Endothelial cell of umbilical vein (primary cell): ENCODE data around the gene LUC7L. TPM values are rescaled to one million over a fixed set of nuclear protein-coding genes. Genes with fewer than 3 reads are reported as not detected.

Experiments used
- BruUV-seq: library from RNA; stranded (reverse); fragments of 400-500 nt; replicated peaks from 2 replicates; lab custom pipeline; 2021; lab: Mats Ljungman, UMichigan
- CTCF ChIA-PET: fragments of 300-600, 350-600 bp; sonication (Branson Sonifier 250); formaldehyde crosslinking; loops from one replicate; lab custom pipeline; 2021; ENCODE audit warnings: antibody characterized with exemption, inconsistent platforms; lab: Charles Lee
- POLR2A ChIA-PET: fragments of 300-600, 350-600 bp; sonication (Branson Sonifier 250); formaldehyde crosslinking; loops from one replicate; lab custom pipeline; 2021; ENCODE audit warnings: antibody characterized with exemption, inconsistent platforms; lab: Charles Lee
- DNase-seq: peaks from one replicate; pipeline ENCODE4 v3.0.0-alpha.2; 2011; ENCODE audit warnings: low read depth, low spot score
- FAIRE-seq: peaks from 2 replicates; lab custom pipeline; 2011; peaks lifted over from hg19 to GRCh38; lab: Jason Lieb, UNC
- H2AFZ ChIP-seq: 2 replicates; pipeline ENCODE4 v1.6.0; 2012; ENCODE audit warnings: low read depth, low read length, control low read depth, inconsistent platforms
- H3K27ac ChIP-seq: 2 replicates; pipeline ENCODE4 v1.5.1; 2011; ENCODE audit warnings: low read depth, mild to moderate bottlenecking, control low read depth, low read length, moderate library complexity; ENCODE audit not compliant: insufficient read depth
- H3K27me3 ChIP-seq, 2 experiments: 2 replicates each; pipeline versions ENCODE4 v1.6.0 to v1.6.1; 2011; ENCODE audit warnings: low read length in 2 of 2, mixed read lengths in 1 of 2; ENCODE audit not compliant: control insufficient read depth in 2 of 2, insufficient read depth in 2 of 2
- H3K36me3 ChIP-seq, 2 experiments: 2 replicates in 1 of 2; 3 replicates in 1 of 2; pipeline ENCODE4 v1.5.1; 2011; ENCODE audit warnings: low read length in 2 of 2, mild to moderate bottlenecking in 1 of 2, moderate library complexity in 1 of 2; ENCODE audit not compliant: control insufficient read depth in 2 of 2, insufficient read depth in 2 of 2; ENCODE audit errors: extremely low read depth in 1 of 2
- H3K4me1 ChIP-seq: 3 replicates; pipeline ENCODE4 v1.5.1; 2011; ENCODE audit warnings: mild to moderate bottlenecking, low read length; ENCODE audit not compliant: control insufficient read depth, insufficient read depth; ENCODE audit errors: extremely low read depth
- H3K4me2 ChIP-seq: 2 replicates; pipeline ENCODE4 v1.6.1; 2011; ENCODE audit warnings: low read length, control low read depth, mixed read lengths; ENCODE audit not compliant: insufficient read depth
- H3K4me3 ChIP-seq, 3 experiments: fragments of 200-600 bp in 1 of 3; sonication (generic), shearing (Covaris generic) in 1 of 3; replicated peaks in 1 of 3; 2 replicates each; pipeline ENCODE4 v1.5.1; 2011 to 2016; ENCODE audit warnings: control low read depth in 3 of 3, low read length in 3 of 3, mild to moderate bottlenecking in 2 of 3, inconsistent platforms in 1 of 3, low read depth in 1 of 3, moderate library complexity in 1 of 3; ENCODE audit not compliant: insufficient read depth in 1 of 3
- H3K79me2 ChIP-seq: 2 replicates; pipeline ENCODE4 v1.6.0; 2012; ENCODE audit warnings: low read length, inconsistent platforms; ENCODE audit not compliant: control insufficient read depth, insufficient read depth
- H3K9ac ChIP-seq: replicated peaks from 2 replicates; pipeline ENCODE3; 2011; ENCODE audit warnings: low read length, control low read depth; ENCODE audit not compliant: insufficient read depth; ENCODE audit errors: extremely low read depth
- H3K9me1 ChIP-seq: replicated peaks from 3 replicates; pipeline ENCODE4 v1.6.0; 2011; ENCODE audit warnings: mild to moderate bottlenecking, low read length; ENCODE audit not compliant: control insufficient read depth, insufficient read depth; ENCODE audit errors: extremely low read depth
- H3K9me3 ChIP-seq: replicated peaks from 2 replicates; pipeline ENCODE4 v1.5.1; 2012; ENCODE audit warnings: low read length, inconsistent platforms; ENCODE audit not compliant: control insufficient read depth, insufficient read depth
- H4K20me1 ChIP-seq: replicated peaks from 2 replicates; pipeline ENCODE3; 2011; ENCODE audit warnings: mild to moderate bottlenecking, low read length; ENCODE audit not compliant: control insufficient read depth, insufficient read depth; ENCODE audit errors: extremely low read depth
- EZH2 ChIP-seq: IDR thresholded peaks from 2 replicates; pipeline ENCODE4 v1.6.1; 2012; ENCODE audit warnings: borderline replicate concordance, low read depth, mild to moderate bottlenecking, moderate library complexity, low read length, inconsistent platforms; ENCODE audit not compliant: severe bottlenecking
- JUN ChIP-seq: IDR thresholded peaks from 2 replicates; pipeline ENCODE4 v1.6.1; 2011; ENCODE audit warnings: borderline replicate concordance, low read depth; ENCODE audit not compliant: insufficient read length, insufficient read depth
- MYC ChIP-seq: IDR thresholded peaks from one replicate; pipeline ENCODE4 v1.6.1; 2011; ENCODE audit warnings: mild to moderate bottlenecking, low read depth, low read length
- POLR2AphosphoS5 ChIP-seq: IDR thresholded peaks from 2 replicates; pipeline ENCODE4 v1.6.1; 2012; ENCODE audit warnings: low read depth, mild to moderate bottlenecking, control low read depth, low read length, moderate library complexity; ENCODE audit not compliant: insufficient read depth
- dilution Hi-C: fragments of 300-500 bp; cut with MboI; formaldehyde crosslinking; loops from one replicate; pipeline ENCODE4 v1.15.0; 2019; ENCODE audit warnings: low sequenced_read_pairs; ENCODE audit not compliant: extremely low pct_ligation_motif_present
- intact Hi-C: fragments of 100-400 bp; cut with micrococcal nuclease; formaldehyde crosslinking; loops from one replicate; pipeline ENCODE4 v1.10.0; 2022
- polyA plus RNA-seq, 4 experiments: library from polyadenylated mRNA; depleted of rRNA in 3 of 4; stranded (reverse) in 3 of 4; unstranded in 1 of 4; fragments of >200 nt; gene quantifications; 2 replicates each; pipeline versions ENCODE4 v1.2.1 to v1.2.3, GENCODE V29; 2011 to 2012; ENCODE audit warnings: missing spikeins in 1 of 4
- total RNA-seq: library from RNA; stranded (reverse); gene quantifications from 2 replicates; pipeline ENCODE4 v1.2.3, GENCODE V29; 2021
- TF ChIP-seq, protein P1 (sequence below): IDR thresholded peaks from 2 replicates; pipeline ENCODE4 v1.6.1; 2011; ENCODE audit not compliant: insufficient read depth, insufficient read length
- TF ChIP-seq, protein P2 (sequence below), 2 donors: IDR thresholded peaks; 1 replicate in 1 of 2; 2 replicates in 1 of 2; pipeline ENCODE4 v1.5.1; 2011; ENCODE audit warnings: low read length in 2 of 2, mild to moderate bottlenecking in 2 of 2, moderate library complexity in 2 of 2, control low read depth in 1 of 2, inconsistent platforms in 1 of 2, low read depth in 1 of 2; ENCODE audit not compliant: insufficient read depth in 1 of 2; ENCODE audit errors: extremely low read depth in 1 of 2

Gene LUC7L
- total and polyA plus RNA-seq, 2 donors (not counting 3 experiments of a cell fraction or from before 2014, with no cell fraction given) = 75.4 to 94.7 TPM

DNA sequence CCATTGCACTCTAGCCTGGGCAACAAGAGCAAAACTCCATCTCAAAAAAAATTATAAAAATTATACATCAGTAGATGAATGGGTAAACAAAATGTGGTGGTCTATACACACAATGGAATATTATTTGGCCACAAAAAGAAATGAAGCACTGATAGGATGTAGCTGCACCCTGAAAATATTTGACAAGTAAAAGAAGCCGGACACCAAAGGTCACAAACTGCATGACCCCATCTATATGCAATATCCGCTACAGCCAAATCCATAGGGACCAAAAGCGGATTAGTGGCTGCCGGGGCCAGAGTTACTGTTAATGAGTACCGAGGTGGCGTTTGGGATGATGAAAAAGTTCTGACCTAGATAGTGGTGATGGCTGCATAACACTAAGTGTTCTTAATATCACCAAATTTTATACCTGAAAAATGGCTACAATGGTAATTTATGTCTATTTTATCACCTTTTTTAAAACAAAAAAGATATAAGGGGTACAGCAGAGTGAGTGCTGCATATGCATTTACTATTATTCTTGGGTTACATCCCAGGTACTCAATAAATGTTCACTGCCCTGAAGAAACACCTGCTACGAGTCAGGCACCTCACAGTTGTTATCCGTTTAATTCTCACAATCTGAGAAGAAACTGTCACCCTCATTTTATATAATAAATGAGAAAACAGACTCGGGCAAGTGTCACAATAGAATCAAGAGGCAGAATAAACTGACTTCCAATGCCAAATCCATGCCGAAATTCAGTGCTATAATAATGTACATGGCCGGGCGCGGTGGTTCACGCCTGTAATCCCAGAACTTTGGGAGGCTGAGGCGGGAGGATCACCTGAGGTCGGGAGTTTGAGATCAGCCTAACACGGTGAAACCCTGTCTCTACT lies 49.8 kb downstream of the LUC7L start:
- Histone ChIP-seq H3K4me2 (no peak overlapping the region), H3K27me3 (peaks cover 31 to 36% of the 10 kb centered on the region in 2 experiments), H3K9me1 (no peaks in the 10 kb centered on the region), H3K4me1 (peaks cover 5% of the 10 kb centered on the region), H3K27ac (no peak overlapping the region), H3K9me3 (no peaks in the 10 kb centered on the region), H3K79me2 (no peaks in the 10 kb centered on the region), H2AFZ (no peak overlapping the region), H3K9ac (no peak overlapping the region), H3K4me3 (no peak overlapping the region), H3K36me3 (no peaks in the 10 kb centered on the region), H4K20me1 (no peaks in the 10 kb centered on the region)
- BruUV-seq = no TSS peak
- DNase-seq (no peak), FAIRE-seq (peak; percentile 18)
- POLR2A ChIA-PET = interaction anchor here (1.4 kb wide), 1 partner anchor 72 kb away, joined by 3 read pairs; no protein-coding TSS in a partner anchor
- CTCF ChIA-PET = interaction anchor here (1.2 to 3.3 kb wide), 8 partner anchors 8 to 184 kb away, joined by 4 to 61 read pairs (median 12); no protein-coding TSS in a partner anchor
- dilution Hi-C loops (no loop called here), intact Hi-C loops (loop anchor here (2.0 to 5.0 kb wide), 2 partner anchors 63 to 173 kb away; partner anchors contain the start of gene AXIN1)
- TF ChIP-seq MYC (no peak), JUN (no peak), POLR2AphosphoS5 (no peak), EZH2 (no peak)
- TF ChIP-seq, protein P1, sequence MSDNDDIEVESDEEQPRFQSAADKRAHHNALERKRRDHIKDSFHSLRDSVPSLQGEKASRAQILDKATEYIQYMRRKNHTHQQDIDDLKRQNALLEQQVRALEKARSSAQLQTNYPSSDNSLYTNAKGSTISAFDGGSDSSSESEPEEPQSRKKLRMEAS = no peak
- TF ChIP-seq, protein P2, sequence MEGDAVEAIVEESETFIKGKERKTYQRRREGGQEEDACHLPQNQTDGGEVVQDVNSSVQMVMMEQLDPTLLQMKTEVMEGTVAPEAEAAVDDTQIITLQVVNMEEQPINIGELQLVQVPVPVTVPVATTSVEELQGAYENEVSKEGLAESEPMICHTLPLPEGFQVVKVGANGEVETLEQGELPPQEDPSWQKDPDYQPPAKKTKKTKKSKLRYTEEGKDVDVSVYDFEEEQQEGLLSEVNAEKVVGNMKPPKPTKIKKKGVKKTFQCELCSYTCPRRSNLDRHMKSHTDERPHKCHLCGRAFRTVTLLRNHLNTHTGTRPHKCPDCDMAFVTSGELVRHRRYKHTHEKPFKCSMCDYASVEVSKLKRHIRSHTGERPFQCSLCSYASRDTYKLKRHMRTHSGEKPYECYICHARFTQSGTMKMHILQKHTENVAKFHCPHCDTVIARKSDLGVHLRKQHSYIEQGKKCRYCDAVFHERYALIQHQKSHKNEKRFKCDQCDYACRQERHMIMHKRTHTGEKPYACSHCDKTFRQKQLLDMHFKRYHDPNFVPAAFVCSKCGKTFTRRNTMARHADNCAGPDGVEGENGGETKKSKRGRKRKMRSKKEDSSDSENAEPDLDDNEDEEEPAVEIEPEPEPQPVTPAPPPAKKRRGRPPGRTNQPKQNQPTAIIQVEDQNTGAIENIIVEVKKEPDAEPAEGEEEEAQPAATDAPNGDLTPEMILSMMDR (IDR thresholded peaks at IDR 0.05; ENCODE audit: extremely low read depth in 1 of 2, insufficient read depth in 1 of 2, low read depth in 1 of 2, low read length in 2 of 2) = no peak
